HepG2 (cell line): Measurements from ENCODE around the gene TM7SF3. TPM values are rescaled to one million over a fixed set of nuclear protein-coding genes. Genes with fewer than 3 reads are reported as not detected.

Experiments used
- ATAC-seq: fragments of 200-7000 bp; cut with Tn5 transposase; 3 replicates; pipeline ENCODE4 v1.9.1; 2020; ENCODE audit warnings: mild to moderate bottlenecking, moderate library complexity
- BruUV-seq: library from RNA; stranded (reverse); fragments of 400-500 nt; replicated peaks from 2 replicates; lab custom pipeline; 2021; lab: Mats Ljungman, UMichigan
- CTCF ChIA-PET: fragments of 300-600 bp; formaldehyde crosslinking; extraction: SDS; loops from one replicate; lab custom pipeline; 2021; ENCODE audit warnings: low total read pairs, inconsistent platforms, low intra/inter-chr PET ratio; lab: Yijun Ruan, JAX
- POLR2A ChIA-PET: fragments of 350-600 bp; sonication (Branson Sonifier 250); formaldehyde crosslinking; loops from one replicate; lab custom pipeline; 2020; ENCODE audit warnings: antibody characterized with exemption, inconsistent platforms; lab: Yijun Ruan, JAX
- DNase-seq: peaks from one replicate; pipeline ENCODE4 v3.0.0-alpha.2; 2015; ENCODE audit warnings: low spot score
- FAIRE-seq: peaks from 3 replicates; lab custom pipeline; 2011; peaks lifted over from hg19 to GRCh38; lab: Jason Lieb, UNC
- H2AFZ ChIP-seq: one replicate; pipeline ENCODE4 v1.6.1; 2011; ENCODE audit warnings: low read length, inconsistent platforms
- H3K27ac ChIP-seq: fragments of 300-600 bp; 3 replicates; pipeline ENCODE4 v1.8.0; 2011; ENCODE audit warnings: mixed run types, mild to moderate bottlenecking, mixed read lengths, low read length, inconsistent platforms; ENCODE audit not compliant: insufficient read depth; ENCODE audit errors: extremely low read length
- H3K27me3 ChIP-seq, 2 experiments: fragments of 200-600 bp in 1 of 2; 2 replicates in 1 of 2; 3 replicates in 1 of 2; pipeline versions ENCODE4 v1.6.0 to v1.8.0; 2011; ENCODE audit warnings: low read length in 2 of 2, mild to moderate bottlenecking in 2 of 2, moderate library complexity in 2 of 2, inconsistent platforms in 1 of 2; ENCODE audit not compliant: insufficient read depth in 2 of 2, control insufficient read depth in 1 of 2
- H3K36me3 ChIP-seq, 2 experiments: fragments of 200-600 bp in 1 of 2; replicated peaks in 1 of 2; 2 replicates in 1 of 2; 3 replicates in 1 of 2; pipeline versions ENCODE4 v1.5.1 to v1.8.0; 2011; ENCODE audit warnings: low read length in 2 of 2, inconsistent platforms in 1 of 2; ENCODE audit not compliant: insufficient read depth in 2 of 2, control insufficient read depth in 1 of 2
- H3K4me1 ChIP-seq: 2 replicates; pipeline ENCODE4 v1.5.1; 2012; ENCODE audit warnings: low read length, inconsistent platforms; ENCODE audit not compliant: insufficient read depth
- H3K4me2 ChIP-seq: 2 replicates; pipeline ENCODE4 v1.6.0; 2011; ENCODE audit warnings: low read depth, low read length, inconsistent platforms
- H3K4me3 ChIP-seq, 3 experiments: fragments of 200-600 bp in 1 of 3; sonication (generic), shearing (Covaris generic) in 1 of 3; replicated peaks in 1 of 3; 2 replicates each; pipeline ENCODE4 v1.5.1; 2011 to 2016; ENCODE audit warnings: low read length in 3 of 3, inconsistent platforms in 2 of 3, low read depth in 2 of 3, mild to moderate bottlenecking in 2 of 3, control low read depth in 1 of 3, mixed read lengths in 1 of 3; ENCODE audit not compliant: insufficient read depth in 1 of 3
- H3K79me2 ChIP-seq: one replicate; pipeline ENCODE4 v1.6.1; 2011; ENCODE audit warnings: low read length, inconsistent platforms; ENCODE audit not compliant: insufficient read depth
- H3K9ac ChIP-seq: 2 replicates; pipeline ENCODE4 v1.6.0; 2011; ENCODE audit warnings: mild to moderate bottlenecking, low read depth, low read length, inconsistent platforms; ENCODE audit not compliant: insufficient read depth
- H3K9me3 ChIP-seq: 2 replicates; pipeline ENCODE4 v1.5.1; 2012; ENCODE audit warnings: mild to moderate bottlenecking, low read length
- H4K20me1 ChIP-seq: 2 replicates; pipeline ENCODE4 v1.6.0; 2011; ENCODE audit warnings: inconsistent platforms, mild to moderate bottlenecking, low read length, moderate library complexity; ENCODE audit not compliant: insufficient read depth
- ADNP ChIP-seq: sonication (generic); formaldehyde crosslinking; IDR thresholded peaks from 2 replicates; pipeline ENCODE4 v1.4.0; 2020; ENCODE audit warnings: missing genetic modification reagents
- BRD4 ChIP-seq: sonication (generic); formaldehyde crosslinking; IDR thresholded peaks from 2 replicates; pipeline ENCODE4 v1.4.0; 2020; ENCODE audit warnings: missing genetic modification reagents
- CBFB ChIP-seq: sonication (generic); formaldehyde crosslinking; IDR thresholded peaks from 2 replicates; pipeline ENCODE4 v1.4.0; 2020; ENCODE audit warnings: missing genetic modification reagents
- CHD2 ChIP-seq: IDR thresholded peaks from 2 replicates; pipeline ENCODE4 v1.6.1; 2011; ENCODE audit warnings: low read depth, low read length, improper control_type of control experiment
- DMAP1 ChIP-seq: IDR thresholded peaks from 2 replicates; pipeline ENCODE4 v1.6.1; 2016
- ETS1 ChIP-seq: sonication (generic); formaldehyde crosslinking; IDR thresholded peaks from 2 replicates; pipeline ENCODE4 v1.4.0; 2020; ENCODE audit warnings: missing genetic modification reagents
- FOSL2 ChIP-seq: sonication (generic); formaldehyde crosslinking; IDR thresholded peaks from 2 replicates; pipeline ENCODE4 v1.4.0; 2020; ENCODE audit warnings: missing genetic modification reagents
- GLI4 ChIP-seq: sonication (generic); formaldehyde crosslinking; IDR thresholded peaks from 2 replicates; pipeline ENCODE4 v1.5.1; 2020; ENCODE audit warnings: missing genetic modification reagents, mild to moderate bottlenecking, moderate library complexity, borderline replicate concordance
- HDAC6 ChIP-seq: fragments of 200-600 bp; sonication (generic); IDR thresholded peaks from 2 replicates; pipeline ENCODE4 v1.7.0; 2017; ENCODE audit warnings: mild to moderate bottlenecking, antibody characterized with exemption, low read length, low read depth
- HMG20B ChIP-seq: conservative IDR thresholded peaks from 2 replicates; pipeline ENCODE4 v1.6.1; 2016; ENCODE audit warnings: missing genetic modification reagents, missing compliant biosample characterization
- MZF1 ChIP-seq: sonication (generic); formaldehyde crosslinking; IDR thresholded peaks from 2 replicates; pipeline ENCODE4 v1.8.1; 2023; ENCODE audit warnings: mild to moderate bottlenecking, missing genetic modification reagents, borderline replicate concordance
- RFX1 ChIP-seq: fragments of 450-650 bp; IDR thresholded peaks from 2 replicates; pipeline ENCODE4 v1.6.1; 2017
- SIN3A ChIP-seq: IDR thresholded peaks from 2 replicates; pipeline ENCODE4 v1.6.1; 2011; ENCODE audit warnings: low read depth, mild to moderate bottlenecking, control low read depth, low read length, borderline replicate concordance
- ZBTB38 ChIP-seq: sonication (generic); formaldehyde crosslinking; IDR thresholded peaks from 2 replicates; pipeline ENCODE4 v1.5.1; 2020; ENCODE audit warnings: mild to moderate bottlenecking, missing genetic modification reagents
- ZNF101 ChIP-seq: sonication (generic); formaldehyde crosslinking; IDR thresholded peaks from 2 replicates; pipeline ENCODE4 v1.4.0; 2020; ENCODE audit warnings: mild to moderate bottlenecking, low read depth, missing genetic modification reagents, borderline replicate concordance
- ZNF230 ChIP-seq: sonication (generic); formaldehyde crosslinking; IDR thresholded peaks from 2 replicates; pipeline ENCODE4 v1.4.0; 2020; ENCODE audit warnings: mild to moderate bottlenecking, missing genetic modification reagents
- ZNF317 ChIP-seq: sonication (generic); formaldehyde crosslinking; IDR thresholded peaks from 2 replicates; pipeline ENCODE4 v1.5.0; 2020; ENCODE audit warnings: mild to moderate bottlenecking, missing genetic modification reagents
- ZNF33A ChIP-seq: sonication (generic); formaldehyde crosslinking; IDR thresholded peaks from 2 replicates; pipeline ENCODE4 v1.5.1; 2020; ENCODE audit warnings: missing genetic modification reagents, mild to moderate bottlenecking, moderate library complexity, borderline replicate concordance
- ZNF432 ChIP-seq: sonication (generic); formaldehyde crosslinking; IDR thresholded peaks from 2 replicates; pipeline ENCODE4 v1.5.0; 2020; ENCODE audit warnings: missing genetic modification reagents, mild to moderate bottlenecking, borderline replicate concordance
- ZNF512B ChIP-seq: sonication (generic); formaldehyde crosslinking; IDR thresholded peaks from 2 replicates; pipeline ENCODE4 v1.5.1; 2020; ENCODE audit warnings: missing genetic modification reagents, mild to moderate bottlenecking, borderline replicate concordance
- ZNF550 ChIP-seq: sonication (generic); formaldehyde crosslinking; IDR thresholded peaks from 2 replicates; pipeline ENCODE4 v1.4.0; 2020; ENCODE audit warnings: mild to moderate bottlenecking, missing genetic modification reagents, borderline replicate concordance
- ZNF672 ChIP-seq: sonication (generic); formaldehyde crosslinking; IDR thresholded peaks from 2 replicates; pipeline ENCODE4 v1.8.1; 2022; ENCODE audit warnings: missing genetic modification reagents
- ZNF766 ChIP-seq: sonication (generic); formaldehyde crosslinking; IDR thresholded peaks from 2 replicates; pipeline ENCODE4 v1.5.0; 2020; ENCODE audit warnings: missing genetic modification reagents, borderline replicate concordance
- ZSCAN25 ChIP-seq: sonication (generic); formaldehyde crosslinking; IDR thresholded peaks from 2 replicates; pipeline ENCODE4 v1.8.0; 2022; ENCODE audit warnings: mild to moderate bottlenecking, missing genetic modification reagents
- WGBS: methylation state at CpG from one replicate; pipeline ENCODE4 v1.1.6; 2017; ENCODE audit warnings: low lambda C conversion rate; 5-methylcytosine and 5-hydroxymethylcytosine counted together
- in situ Hi-C: cut with HindIII; loops from 2 replicates; pipeline ENCODE4 v1.10.0; 2017; ENCODE audit warnings: low pct_unique_long_range_greater_than_20kb; ENCODE audit not compliant: extremely low pct_ligation_motif_present
- intact Hi-C: fragments of 100-400 bp; cut with micrococcal nuclease; formaldehyde crosslinking; loops from one replicate; pipeline ENCODE4 v1.10.0; 2022; ENCODE audit not compliant: unreplicated experiment
- polyA plus RNA-seq, 8 experiments: library from polyadenylated mRNA; depleted of rRNA in 3 of 8; stranded (reverse) in 7 of 8; unstranded in 1 of 8; fragments of >200 nt; fragmentation: Illumina TruSeq in 4 of 8; extraction: Trizol in 4 of 8; gene quantifications; 2 replicates each; pipeline versions ENCODE4 v1.2.1 to v1.2.3, GENCODE V29; 2011 to 2016; ENCODE audit warnings: low read depth in 4 of 8, missing spikeins in 1 of 8, mixed read lengths in 1 of 8; ENCODE audit not compliant: insufficient read depth in 1 of 8
- total RNA-seq, 5 experiments: library from RNA; depleted of rRNA; stranded (reverse); fragments of >200 nt; fragmentation: Illumina TruSeq; extraction: Trizol; gene quantifications; 2 replicates each; pipeline ENCODE4 v1.2.3, GENCODE V29; 2016; ENCODE audit warnings: low read depth in 1 of 5

TM7SF3 gene
- total and polyA plus RNA-seq, 2 of the 13 experiments (the other 11 are each of a cell fraction or from before 2014, with no cell fraction given) = 116 to 142 TPM

- TF ChIP-seq ADNP (CRISPR knock-in tag) (no peak), ZNF672 (CRISPR knock-in tag) (no peak), HMG20B (no peak), ETS1 (CRISPR knock-in tag) (no peak), ZSCAN25 (CRISPR knock-in tag) (no peak)
These were observed 10.1 kb upstream of the TM7SF3 start (continued) for GRCh38 chr12:27024291-27024690.

- intact Hi-C loops (no loop called here), in situ Hi-C loops (no loop called here)
- FAIRE-seq (no peak), ATAC-seq (no peak), DNase-seq (no peak)
- Histone ChIP-seq H2AFZ (no peak overlapping the region), H3K9ac (no peak overlapping the region), H3K9me3 (no peaks in the 10 kb centered on the region), H4K20me1 (no peaks in the 10 kb centered on the region), H3K27ac (no peak overlapping the region), H3K4me2 (no peak overlapping the region), H3K79me2 (peaks cover 19% of the 10 kb centered on the region), H3K4me1 (peaks cover 48% of the 10 kb centered on the region), H3K36me3 (no peaks in the 10 kb centered on the region), H3K4me3 (no peak overlapping the region), H3K27me3 (no peaks in the 10 kb centered on the region; a peak in 2 of 5 replicates)
- 53% methylated on average over 2 of the region's 2 CpGs for WGBS
- no TSS peak for BruUV-seq
- ChIA-PET POLR2A (no interaction called here), CTCF (no interaction called here)
- TF ChIP-seq DMAP1 (no peak), ZBTB38 (CRISPR knock-in tag) (no peak), ZNF550 (CRISPR knock-in tag) (no peak), FOSL2 (CRISPR knock-in tag) (no peak), CBFB (CRISPR knock-in tag) (no peak), CHD2 (no peak), ZNF101 (no peak), ZNF317 (CRISPR knock-in tag) (no peak), ZNF33A (no peak), ZNF512B (CRISPR knock-in tag) (no peak), ZNF766 (CRISPR knock-in tag) (no peak), SIN3A (no peak), ZNF432 (CRISPR knock-in tag) (no peak), RFX1 (no peak), BRD4 (CRISPR knock-in tag) (no peak), HDAC6 (no peak), GLI4 (CRISPR knock-in tag) (no peak), ZNF230 (CRISPR knock-in tag) (no peak), MZF1 (CRISPR knock-in tag) (no peak)
These were observed 6.6 kb upstream of the TM7SF3 start for GRCh38 chr12:27020761-27021160.
